Ovary (tissue), 3 donors: ENCODE measurements around the gene ARHGEF33.

Experiments
- CTCF ChIP-seq, 3 donors: fragments of 450-650 bp in 2 of 3; fragments of 200-600 bp in 1 of 3; IDR thresholded peaks; one replicate each; pipeline versions ENCODE4 v1.5.1 to v1.8.0; 2016 to 2022; ENCODE audit warnings: antibody characterized with exemption in 3 of 3, mild to moderate bottlenecking in 1 of 3
- EP300 ChIP-seq: sonication (generic); formaldehyde crosslinking; IDR thresholded peaks from one replicate; pipeline ENCODE4 v1.6.1; 2017; ENCODE audit warnings: antibody characterized with exemption
- POLR2A ChIP-seq: fragments of 450-650 bp; IDR thresholded peaks from one replicate; pipeline ENCODE4 v1.6.1; 2017; ENCODE audit warnings: antibody characterized with exemption, mild to moderate bottlenecking, moderate library complexity
- donor health status: DM: no; HTN: no; CAD: no.

GRCh38 chr2:38981003-38981669, 91.5 kb downstream of the ARHGEF33 start:
- TF ChIP-seq CTCF (IDR thresholded peaks at IDR 0.05) (no peak), EP300 (no peak), POLR2A (no peak)
